ENCODE measurements around the gene RNF112.

The RNF112 gene

GRCh38 chr17:19410875-19411620, at the start of gene RNF112:
RNF112 (plus strand) TSS chr17:19411232; CDS start chr17:19411409, 177 bp downstream.
- no peak for DNase-seq

GRCh38 chr17:19361326-19361725, 49.7 kb upstream of the RNF112 start:
- no peak for DNase-seq

- DNase-seq: no peak
Measured at GRCh38 chr17:19361944-19362276, 49.1 kb upstream of the RNF112 start.

GRCh38 chr17:19362277-19363113, 48.5 kb upstream of the RNF112 start, which contains the start of gene B9D1:
B9D1 (minus strand) TSS chr17:19362723; CDS start chr17:19362569, 154 bp downstream.
- peak; percentile 89 to 92 for DNase-seq

- no peak for DNase-seq
Measured at GRCh38 chr17:19363114-19363438, 48.0 kb upstream of the RNF112 start.

GRCh38 chr17:19363460-19364035, 47.5 kb upstream of the RNF112 start:
- DNase-seq: no peak

GRCh38 chr17:19364699-19365498, 46.1 kb upstream of the RNF112 start:
- no peak for DNase-seq

- no peak for DNase-seq
Measured at GRCh38 chr17:19365499-19365817, 45.6 kb upstream of the RNF112 start.

GRCh38 chr17:19365833-19366636, 45.0 kb upstream of the RNF112 start:
- DNase-seq: no peak

- DNase-seq: no peak
Measured at GRCh38 chr17:19366637-19366972, 44.4 kb upstream of the RNF112 start.

- no peak for DNase-seq
Measured at GRCh38 chr17:19368229-19368628, 42.8 kb upstream of the RNF112 start.

GRCh38 chr17:19369107-19369778, 41.8 kb upstream of the RNF112 start:
- no peak for DNase-seq

GRCh38 chr17:19369846-19370492, 41.1 kb upstream of the RNF112 start:
- no peak for DNase-seq

- no peak for DNase-seq
Measured at GRCh38 chr17:19370493-19370960, 40.5 kb upstream of the RNF112 start.

GRCh38 chr17:19371259-19372010, 39.6 kb upstream of the RNF112 start:
- no peak for DNase-seq

- no peak for DNase-seq
Measured at GRCh38 chr17:19372011-19372370, 39.0 kb upstream of the RNF112 start.

GRCh38 chr17:19372439-19372838, 38.6 kb upstream of the RNF112 start:
- DNase-seq: no peak

GRCh38 chr17:19372866-19373504, 38.0 kb upstream of the RNF112 start:
- DNase-seq: no peak

- no peak for DNase-seq
Measured at GRCh38 chr17:19374136-19374535, 36.9 kb upstream of the RNF112 start.

- no peak for DNase-seq
Measured at GRCh38 chr17:19375732-19376131, 35.3 kb upstream of the RNF112 start.

Data from NCI-H1930 (cell line).